Loucy (cell line): Measurements from ENCODE around the gene RPS29.

Experiments used
- H2AFZ ChIP-seq: fragments of 200-600 bp; sonication (generic); 2 replicates; pipeline ENCODE4 v1.6.0; 2016; ENCODE audit warnings: antibody characterized with exemption, mild to moderate bottlenecking, low read length, moderate library complexity
- H3F3A ChIP-seq: fragments of 200-600 bp; 2 replicates; pipeline ENCODE4 v1.6.0; 2016; ENCODE audit warnings: antibody characterized with exemption, low read depth, mild to moderate bottlenecking
- H3K27me3 ChIP-seq: fragments of 200-600 bp; sonication (generic); 2 replicates; pipeline ENCODE4 v1.6.1; 2014; ENCODE audit warnings: low read length, mild to moderate bottlenecking; ENCODE audit not compliant: insufficient read depth, poor library complexity, severe bottlenecking
- H3K36me3 ChIP-seq: fragments of 200-600 bp; sonication (generic); 2 replicates; pipeline ENCODE4 v1.6.1; 2016; ENCODE audit warnings: low read length; ENCODE audit not compliant: insufficient read depth
- H3K4me1 ChIP-seq: fragments of 200-600 bp; sonication (generic); 2 replicates; pipeline ENCODE4 v1.5.1; 2014; ENCODE audit warnings: low read length, mild to moderate bottlenecking; ENCODE audit not compliant: insufficient read depth, poor library complexity, severe bottlenecking
- H3K4me2 ChIP-seq: fragments of 200-600 bp; sonication (generic); 2 replicates; pipeline ENCODE4 v1.6.0; 2014; ENCODE audit warnings: antibody characterized with exemption, low read length, low read depth, mild to moderate bottlenecking; ENCODE audit not compliant: poor library complexity, severe bottlenecking
- H3K4me3 ChIP-seq: fragments of 200-600 bp; sonication (generic); 2 replicates; pipeline ENCODE4 v1.5.1; 2014; ENCODE audit warnings: low read length, mild to moderate bottlenecking, mixed read lengths; ENCODE audit not compliant: poor library complexity, severe bottlenecking
- H3K79me2 ChIP-seq: fragments of 200-600 bp; sonication (generic); 2 replicates; pipeline ENCODE4 v1.6.1; 2014; ENCODE audit warnings: low read length; ENCODE audit not compliant: insufficient read depth
- H3K9ac ChIP-seq: fragments of 200-600 bp; sonication (generic); 2 replicates; pipeline ENCODE4 v1.6.0; 2014; ENCODE audit warnings: mild to moderate bottlenecking, low read depth, low read length, moderate library complexity; ENCODE audit not compliant: poor library complexity, severe bottlenecking
- H3K9me2 ChIP-seq: fragments of 200-600 bp; sonication (generic); replicated peaks from 2 replicates; pipeline ENCODE4 v1.6.1; 2016; ENCODE audit warnings: low read depth, low read length, mixed read lengths
- H3K9me3 ChIP-seq: fragments of 200-600 bp; sonication (generic); 2 replicates; pipeline ENCODE4 v1.6.1; 2014; ENCODE audit warnings: mild to moderate bottlenecking, antibody characterized with exemption, low read length, low read depth; ENCODE audit not compliant: insufficient read depth
- H4K20me1 ChIP-seq: fragments of 200-600 bp; sonication (generic); 2 replicates; pipeline ENCODE4 v1.6.0; 2014; ENCODE audit warnings: antibody characterized with exemption, low read length, mild to moderate bottlenecking; ENCODE audit not compliant: insufficient read depth, poor library complexity, severe bottlenecking
- EZH2phosphoT487 ChIP-seq: fragments of 200-600 bp; IDR thresholded peaks from 2 replicates; pipeline ENCODE4 v1.6.1; 2018; ENCODE audit warnings: antibody characterized with exemption, mild to moderate bottlenecking, moderate library complexity, borderline replicate concordance
- TF ChIP-seq, protein P1 (sequence below): fragments of 200-600 bp; sonication (generic); conservative IDR thresholded peaks from 2 replicates; pipeline ENCODE4 v1.5.1; 2014; ENCODE audit warnings: mild to moderate bottlenecking, antibody characterized with exemption, low read length

Gene RPS29

DNA sequence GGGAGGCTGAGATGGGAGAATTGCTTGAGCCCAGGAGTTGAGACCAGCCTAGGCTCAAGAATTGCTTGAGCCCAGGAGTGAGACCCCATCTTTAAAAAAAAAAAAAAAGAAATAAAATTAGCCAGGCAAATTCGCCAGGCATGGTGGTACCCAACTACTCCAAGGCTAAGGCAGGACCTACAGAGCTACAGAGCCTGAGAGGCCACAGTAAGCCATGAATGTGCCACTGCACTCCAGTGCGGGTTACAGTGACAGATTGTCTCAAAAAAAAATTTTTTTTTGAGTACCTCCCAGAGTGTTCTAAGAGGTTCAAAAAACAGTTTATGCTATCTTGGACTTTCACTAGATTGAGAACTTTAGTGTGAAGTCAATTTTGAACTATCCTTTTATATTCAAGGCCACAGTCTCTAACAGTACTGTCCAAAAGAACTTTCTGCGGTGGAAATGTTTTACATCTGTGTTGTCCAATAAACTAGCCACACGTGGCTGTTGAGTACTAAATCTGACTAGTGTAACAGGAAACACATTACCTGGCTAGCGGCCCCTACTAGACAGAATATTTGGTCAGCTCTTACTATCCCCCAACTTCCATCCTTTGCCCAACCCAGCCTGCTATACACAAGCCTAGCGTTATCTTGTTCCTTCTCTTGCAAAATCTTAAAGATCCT, 31.8 kb upstream of the RPS29 start:
- Histone ChIP-seq H3K9me3 (no peaks in the 10 kb centered on the region), H3K36me3 (peaks cover 22% of the 10 kb centered on the region; the same call in 1 of the 2 replicates), H3K9ac (no peak overlapping the region), H3K79me2 (peaks cover 74% of the 10 kb centered on the region), H3K4me2 (peak overlapping the region; percentile 75), H3F3A (peaks cover 12% of the 10 kb centered on the region; the same call in 1 of the 2 replicates), H3K27me3 (no peaks in the 10 kb centered on the region), H3K9me2 (no peaks in the 10 kb centered on the region), H3K4me3 (peak overlapping the region; percentile 91), H3K4me1 (peaks cover 31% of the 10 kb centered on the region), H2AFZ (no peak overlapping the region), H4K20me1 (peaks cover 55% of the 10 kb centered on the region)
- TF ChIP-seq, protein P1, sequence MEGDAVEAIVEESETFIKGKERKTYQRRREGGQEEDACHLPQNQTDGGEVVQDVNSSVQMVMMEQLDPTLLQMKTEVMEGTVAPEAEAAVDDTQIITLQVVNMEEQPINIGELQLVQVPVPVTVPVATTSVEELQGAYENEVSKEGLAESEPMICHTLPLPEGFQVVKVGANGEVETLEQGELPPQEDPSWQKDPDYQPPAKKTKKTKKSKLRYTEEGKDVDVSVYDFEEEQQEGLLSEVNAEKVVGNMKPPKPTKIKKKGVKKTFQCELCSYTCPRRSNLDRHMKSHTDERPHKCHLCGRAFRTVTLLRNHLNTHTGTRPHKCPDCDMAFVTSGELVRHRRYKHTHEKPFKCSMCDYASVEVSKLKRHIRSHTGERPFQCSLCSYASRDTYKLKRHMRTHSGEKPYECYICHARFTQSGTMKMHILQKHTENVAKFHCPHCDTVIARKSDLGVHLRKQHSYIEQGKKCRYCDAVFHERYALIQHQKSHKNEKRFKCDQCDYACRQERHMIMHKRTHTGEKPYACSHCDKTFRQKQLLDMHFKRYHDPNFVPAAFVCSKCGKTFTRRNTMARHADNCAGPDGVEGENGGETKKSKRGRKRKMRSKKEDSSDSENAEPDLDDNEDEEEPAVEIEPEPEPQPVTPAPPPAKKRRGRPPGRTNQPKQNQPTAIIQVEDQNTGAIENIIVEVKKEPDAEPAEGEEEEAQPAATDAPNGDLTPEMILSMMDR, result no peak
- TF ChIP-seq EZH2phosphoT487, result no peak

DNA sequence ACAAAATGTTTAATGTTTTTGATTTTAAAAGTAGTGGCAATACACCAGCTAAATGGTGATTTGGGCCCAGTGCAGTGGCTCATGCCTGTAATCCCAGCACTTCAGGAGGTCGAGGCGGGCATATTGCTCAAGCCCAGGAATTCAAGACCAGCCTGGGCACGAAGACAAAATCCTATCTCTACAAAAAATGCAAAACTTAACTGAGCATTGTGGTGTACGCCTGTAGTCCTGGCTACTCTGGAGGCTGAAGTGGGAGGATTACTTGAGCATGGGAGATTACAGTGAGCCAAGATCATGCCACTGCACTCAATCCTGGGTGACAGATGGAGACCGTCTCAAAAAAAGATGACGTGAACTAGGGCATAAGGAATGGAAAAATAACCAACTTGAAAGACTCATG, 29.6 kb upstream of the RPS29 start:
- H3K4me3 ChIP-seq, result no peak overlapping the region
- no peaks in the 10 kb centered on the region for H3K9me3 ChIP-seq
- peaks cover 72% of the 10 kb centered on the region for H3K79me2 ChIP-seq
- no peaks in the 10 kb centered on the region for H3K9me2 ChIP-seq
- H2AFZ ChIP-seq, result no peak overlapping the region
- H4K20me1 ChIP-seq, result peaks cover 43% of the 10 kb centered on the region
- peaks cover 22% of the 10 kb centered on the region; the same call in 1 of the 2 replicates for H3K36me3 ChIP-seq
- no peak overlapping the region for H3K4me2 ChIP-seq
- no peak overlapping the region for H3K9ac ChIP-seq
- TF ChIP-seq, protein P1, result no peak
- no peak for TF ChIP-seq EZH2phosphoT487
- no peaks in the 10 kb centered on the region for H3K27me3 ChIP-seq
- H3F3A ChIP-seq, result peaks cover 12% of the 10 kb centered on the region; the same call in 1 of the 2 replicates
- peaks cover 16% of the 10 kb centered on the region for H3K4me1 ChIP-seq

DNA sequence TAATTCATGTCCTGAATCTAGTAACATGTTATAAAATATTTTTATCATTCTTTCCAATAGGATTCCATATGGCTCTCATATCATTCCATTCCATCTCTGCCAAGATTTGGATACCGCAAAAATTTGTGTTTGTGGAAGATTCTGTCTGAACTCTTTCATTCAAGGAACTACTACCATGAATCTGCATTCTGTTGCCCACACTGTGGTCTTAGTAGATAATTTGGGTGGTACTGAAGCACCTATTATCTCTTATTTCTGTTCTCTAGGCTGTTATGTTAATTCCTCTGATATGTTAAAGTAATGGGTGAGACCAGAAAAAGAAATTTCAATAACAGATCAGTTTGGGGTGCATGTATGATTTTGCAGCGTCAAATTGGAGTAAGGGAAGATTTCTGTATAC, 28.0 kb upstream of the RPS29 start:
- Histone ChIP-seq H3K4me2 (no peak overlapping the region), H3K4me3 (no peak overlapping the region), H3K9ac (no peak overlapping the region), H3K9me3 (no peaks in the 10 kb centered on the region), H3K36me3 (peaks cover 28% of the 10 kb centered on the region; the same call in 1 of the 2 replicates), H3K27me3 (no peaks in the 10 kb centered on the region), H3K9me2 (no peaks in the 10 kb centered on the region), H4K20me1 (peaks cover 32% of the 10 kb centered on the region), H3K79me2 (peaks cover 75% of the 10 kb centered on the region), H3F3A (peaks cover 12% of the 10 kb centered on the region; the same call in 1 of the 2 replicates), H3K4me1 (peaks cover 16% of the 10 kb centered on the region), H2AFZ (no peak overlapping the region)
- TF ChIP-seq, protein P1, result no peak
- TF ChIP-seq EZH2phosphoT487, result no peak
